ENCODE results near the gene TMEM253. TPM values are rescaled to one million over a fixed set of nuclear protein-coding genes. Genes with fewer than 3 reads are reported as not detected.

The TMEM253 gene
- total and polyA plus RNA-seq, 9 donors = 0.24 to 1.3 (median 0.56) TPM

GRCh38 chr14:21070610-21071224 is 30.1 kb upstream of the TMEM253 start:
- peak; percentile 61 to 74 (median 65) for DNase-seq
- intact Hi-C loops (cut with DNase I) = loop anchor here in 1 of 4 donors (2.0 kb wide), 1 partner anchor 22 kb away; no protein-coding TSS in a partner anchor
- TF ChIP-seq CTCF (IDR thresholded peaks at IDR 0.05) (no peak), EP300 (IDR thresholded peaks at IDR 0.05) (no peak), POLR2A (IDR thresholded peaks at IDR 0.05) (no peak)
- Histone ChIP-seq H3K36me3 (no peaks in the 10 kb centered on the region), H3K27ac (peak overlapping the region; percentile 94 to 95), H3K4me1 (ENCODE audit: insufficient read depth) (peaks cover 1% of the 10 kb centered on the region), H3K27me3 (no peaks in the 10 kb centered on the region), H3K4me3 (peak overlapping the region; percentile 91), H3K9me3 (no peaks in the 10 kb centered on the region)
- 0 to 1% (median 0%) methylated on average over 23 of the region's 23 CpGs for WGBS, 3 donors

- Histone ChIP-seq H3K27ac (peak overlapping the region; percentile 94 to 95), H3K9me3 (no peaks in the 10 kb centered on the region), H3K36me3 (no peaks in the 10 kb centered on the region), H3K27me3 (no peaks in the 10 kb centered on the region), H3K4me3 (peak overlapping the region; percentile 91), H3K4me1 (ENCODE audit: insufficient read depth) (peaks cover 1% of the 10 kb centered on the region)
- intact Hi-C loops (cut with DNase I) = loop anchor here in 1 of 4 donors (2.0 kb wide), 1 partner anchor 21 kb away; no protein-coding TSS in a partner anchor
- TF ChIP-seq EP300 (IDR thresholded peaks at IDR 0.05) (no peak), POLR2A (IDR thresholded peaks at IDR 0.05) (no peak), CTCF (IDR thresholded peaks at IDR 0.05) (no peak)
- peak; percentile 85 to 87 (median 86) for DNase-seq
- 0 to 1% (median 0%) methylated on average over 30 to 37 of the region's 37 CpGs for WGBS, 3 donors
These were observed 29.4 kb upstream of the TMEM253 start for GRCh38 chr14:21071225-21072030.

GRCh38 chr14:21072031-21072473 is 28.8 kb upstream of the TMEM253 start:
- Histone ChIP-seq H3K27me3 (no peaks in the 10 kb centered on the region), H3K36me3 (no peaks in the 10 kb centered on the region), H3K9me3 (no peaks in the 10 kb centered on the region), H3K4me3 (peak overlapping the region; percentile 91), H3K4me1 (ENCODE audit: insufficient read depth) (peaks cover 1% of the 10 kb centered on the region), H3K27ac (peak overlapping the region; percentile 94 to 95)
- intact Hi-C loops (cut with DNase I) = no loop called here
- peak in 1 of 5 donors; percentile 37 for DNase-seq
- WGBS, 3 donors = 6 to 19% (median 10%) methylated on average over 4 of the region's 4 CpGs
- no peak for TF ChIP-seq POLR2A (IDR thresholded peaks at IDR 0.05)
- TF ChIP-seq CTCF (IDR thresholded peaks at IDR 0.05) = no peak
- TF ChIP-seq EP300 (IDR thresholded peaks at IDR 0.05) = no peak

- peak overlapping the region; percentile 94 to 95 for H3K27ac ChIP-seq
- WGBS, 3 donors = 82 to 88% (median 86%) methylated on average over 9 of the region's 9 CpGs
- intact Hi-C loops (cut with DNase I) = no loop called here
These were observed 28.0 kb upstream of the TMEM253 start for GRCh38 chr14:21072781-21073339.

More at GRCh38 chr14:21072781-21073339, 28.0 kb upstream of the TMEM253 start:
- H3K9me3 ChIP-seq = no peaks in the 10 kb centered on the region
- peak in 1 of 5 donors; percentile 31 for DNase-seq
- H3K4me3 ChIP-seq = no peak overlapping the region
- no peaks in the 10 kb centered on the region for H3K36me3 ChIP-seq
- peaks cover 1% of the 10 kb centered on the region for H3K4me1 ChIP-seq (ENCODE audit: insufficient read depth)
- no peaks in the 10 kb centered on the region for H3K27me3 ChIP-seq
- no peak for TF ChIP-seq POLR2A (IDR thresholded peaks at IDR 0.05)
- no peak for TF ChIP-seq EP300 (IDR thresholded peaks at IDR 0.05)
- no peak for TF ChIP-seq CTCF (IDR thresholded peaks at IDR 0.05)
